Activated naive CD8-positive, alpha-beta T cell treated with anti-CD3 and anti-CD28 coated beads for 36 hours (primary cell): Measurements from ENCODE around the gene LHX8. TPM values are rescaled to one million over a fixed set of nuclear protein-coding genes. Genes with fewer than 3 reads are reported as not detected.

Experiments
- DNase-seq: peaks from one replicate; pipeline ENCODE4 v3.0.0; 2021
- H3K27ac Mint-ChIP-seq: one replicate; pipeline ENCODE4 v1.8.0; 2022; ENCODE audit warnings: mild to moderate bottlenecking, moderate library complexity, mixed read lengths
- H3K27me3 Mint-ChIP-seq: one replicate; pipeline ENCODE4 v1.8.0; 2022; ENCODE audit warnings: mild to moderate bottlenecking, mixed read lengths
- H3K36me3 Mint-ChIP-seq: one replicate; pipeline ENCODE4 v1.8.0; 2021; ENCODE audit warnings: mild to moderate bottlenecking, mixed read lengths
- H3K4me1 Mint-ChIP-seq: one replicate; pipeline ENCODE4 v1.8.0; 2021; ENCODE audit warnings: mixed read lengths
- H3K4me3 Mint-ChIP-seq: one replicate; pipeline ENCODE4 v1.8.0; 2022; ENCODE audit warnings: mild to moderate bottlenecking, moderate library complexity, mixed read lengths
- H3K9me3 Mint-ChIP-seq: one replicate; pipeline ENCODE4 v1.8.0; 2022; ENCODE audit warnings: mixed read lengths
- total RNA-seq, 2 experiments: library from RNA; stranded (reverse); gene quantifications; one replicate each; pipeline ENCODE4 v1.2.3, GENCODE V29; 2021

Gene LHX8
- total RNA-seq, 2 experiments from 2014 or later, result not detected

DNA sequence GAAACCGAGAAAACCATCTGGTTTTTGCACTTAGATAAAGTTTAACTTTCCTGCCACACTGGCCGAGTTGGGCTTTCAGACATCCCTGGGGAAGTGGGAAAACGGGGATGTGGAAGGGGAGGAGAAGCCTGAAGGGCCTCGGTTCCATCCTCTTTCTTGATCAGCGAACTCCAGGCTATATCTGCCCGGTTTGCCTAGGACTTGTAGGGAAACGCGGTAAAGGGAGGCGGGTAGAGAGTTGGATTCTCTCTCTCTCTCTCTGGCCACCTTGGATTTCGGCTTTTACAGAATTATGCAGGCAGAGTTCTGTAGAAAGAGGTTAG, 4.6 kb upstream of the LHX8 start:
- H3K4me1 Mint-ChIP-seq, result peaks cover 4% of the 10 kb centered on the region
- H3K4me3 Mint-ChIP-seq, result no peak overlapping the region
- H3K27me3 Mint-ChIP-seq, result peaks cover 93% of the 10 kb centered on the region
- no peak overlapping the region for H3K27ac Mint-ChIP-seq
- peaks cover 16% of the 10 kb centered on the region for H3K9me3 Mint-ChIP-seq
- DNase-seq, result no peak
- H3K36me3 Mint-ChIP-seq, result peaks cover 7% of the 10 kb centered on the region

DNA sequence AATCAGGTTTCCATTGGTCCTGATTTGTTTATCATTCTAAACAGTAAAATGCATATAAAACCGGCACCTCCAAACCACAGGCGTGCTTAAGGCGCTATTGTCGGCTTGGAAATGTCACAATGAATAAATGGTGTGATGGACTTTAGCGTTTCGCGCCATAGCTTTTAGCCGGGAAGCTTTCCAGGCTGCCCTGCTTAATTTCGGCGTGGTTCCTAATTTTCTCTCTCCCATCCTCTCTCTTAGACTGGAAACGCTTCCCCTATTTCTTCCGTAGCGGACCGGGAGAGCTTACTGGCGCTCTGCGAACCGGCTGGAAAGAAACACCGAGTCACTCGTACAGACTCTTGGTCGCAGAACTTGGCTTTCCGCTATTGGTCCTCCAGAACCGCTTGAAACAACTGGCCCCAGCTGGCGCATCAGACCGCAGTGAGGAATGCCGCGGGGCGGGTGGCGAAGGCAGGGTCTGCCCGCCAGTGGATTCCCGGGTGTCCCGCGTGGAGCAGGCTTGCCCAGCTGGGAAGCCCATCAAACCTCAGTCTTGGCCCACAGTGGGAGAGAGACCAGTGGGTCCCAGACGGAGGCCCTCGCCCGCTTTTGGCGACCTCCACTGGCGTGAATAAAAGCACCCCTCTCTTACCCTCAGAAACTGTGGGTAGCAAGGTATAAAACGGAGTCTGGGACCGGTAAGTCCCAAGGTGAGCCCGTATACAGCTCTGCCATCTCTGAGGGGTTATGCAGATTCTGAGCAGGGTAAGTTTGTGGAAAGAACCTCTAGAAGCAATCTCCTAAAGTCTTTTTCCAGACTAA, 4.0 kb upstream of the LHX8 start:
- Mint-ChIP-seq H3K4me3 (no peak overlapping the region), H3K27ac (no peak overlapping the region), H3K27me3 (peaks cover 94% of the 10 kb centered on the region), H3K9me3 (peaks cover 14% of the 10 kb centered on the region), H3K36me3 (peaks cover 7% of the 10 kb centered on the region), H3K4me1 (peaks cover 10% of the 10 kb centered on the region)
- DNase-seq, result no peak

DNA sequence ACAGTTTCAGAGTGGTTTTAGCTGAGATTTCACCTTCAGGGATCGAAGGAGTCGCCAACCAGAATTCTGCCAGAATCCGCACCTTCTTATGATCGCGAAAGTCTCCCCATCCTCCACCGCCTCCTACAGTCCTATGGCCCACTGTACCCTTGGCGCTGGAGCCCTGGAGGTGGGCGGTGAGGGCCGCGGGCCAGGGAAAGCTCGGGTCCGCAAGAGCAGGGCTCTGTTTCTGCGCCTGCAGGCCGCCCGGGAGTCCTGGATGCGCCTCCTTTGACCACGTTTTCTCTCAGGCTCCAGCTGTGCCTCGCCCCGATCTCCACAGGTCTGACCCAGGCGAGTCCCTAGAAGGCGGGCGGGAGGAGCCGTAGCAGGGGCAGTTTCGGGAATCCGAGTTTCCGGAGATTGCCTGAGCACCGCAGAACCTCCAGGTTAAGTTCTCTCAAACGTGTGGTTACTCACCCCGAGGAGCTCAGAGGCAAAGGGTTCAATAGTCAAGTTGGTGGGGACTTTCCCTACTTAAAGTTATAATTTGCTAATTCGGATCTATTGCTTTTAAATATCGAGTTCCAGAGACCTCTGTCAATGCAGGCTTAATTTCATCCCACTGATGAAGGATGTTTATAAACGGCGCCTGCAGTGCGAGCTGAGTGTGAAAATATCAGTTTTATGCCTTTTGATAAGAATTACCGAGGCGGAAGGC, 3.2 kb upstream of the LHX8 start:
- Mint-ChIP-seq H3K27me3 (peaks cover 96% of the 10 kb centered on the region), H3K9me3 (peaks cover 12% of the 10 kb centered on the region), H3K27ac (no peak overlapping the region), H3K4me3 (no peak overlapping the region), H3K4me1 (peaks cover 13% of the 10 kb centered on the region), H3K36me3 (peaks cover 3% of the 10 kb centered on the region)
- DNase-seq, result no peak

DNA sequence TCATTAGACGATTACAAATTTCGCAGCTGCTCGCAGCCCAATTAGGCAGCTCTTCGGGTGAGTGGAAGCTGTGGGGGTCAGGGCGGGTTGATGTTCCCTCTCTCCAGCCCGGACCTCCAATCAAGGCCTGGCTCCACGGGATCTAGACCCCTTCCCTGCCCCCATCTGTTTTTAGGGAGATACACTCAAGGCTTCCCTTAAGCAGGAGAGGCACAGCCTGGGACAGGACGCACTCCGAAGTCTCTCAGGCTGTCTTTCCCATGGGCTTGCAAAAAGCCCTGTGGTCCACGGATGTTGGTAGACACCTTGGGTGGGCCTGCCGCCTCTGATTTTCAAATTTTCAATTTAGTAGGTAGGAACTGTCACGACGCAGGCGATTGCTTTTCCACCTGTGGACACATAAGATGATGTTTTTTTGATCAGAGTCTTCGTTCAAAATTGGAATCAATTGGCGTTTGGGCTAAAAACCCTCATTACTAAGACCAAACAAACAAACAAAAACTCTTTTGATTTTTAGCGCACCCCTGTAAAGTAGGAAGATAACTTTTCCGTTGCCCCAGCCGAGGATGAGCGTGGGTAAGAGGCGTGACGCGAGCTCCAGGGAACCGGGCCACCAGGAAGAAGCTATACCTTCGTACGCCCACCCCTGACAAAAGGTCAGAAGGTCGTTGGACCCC, 2.5 kb upstream of the LHX8 start:
- Mint-ChIP-seq H3K4me1 (peaks cover 13% of the 10 kb centered on the region), H3K27ac (no peak overlapping the region), H3K27me3 (peaks cover 100% of the 10 kb centered on the region), H3K9me3 (peaks cover 12% of the 10 kb centered on the region), H3K36me3 (peaks cover 3% of the 10 kb centered on the region), H3K4me3 (no peak overlapping the region)
- DNase-seq, result no peak

DNA sequence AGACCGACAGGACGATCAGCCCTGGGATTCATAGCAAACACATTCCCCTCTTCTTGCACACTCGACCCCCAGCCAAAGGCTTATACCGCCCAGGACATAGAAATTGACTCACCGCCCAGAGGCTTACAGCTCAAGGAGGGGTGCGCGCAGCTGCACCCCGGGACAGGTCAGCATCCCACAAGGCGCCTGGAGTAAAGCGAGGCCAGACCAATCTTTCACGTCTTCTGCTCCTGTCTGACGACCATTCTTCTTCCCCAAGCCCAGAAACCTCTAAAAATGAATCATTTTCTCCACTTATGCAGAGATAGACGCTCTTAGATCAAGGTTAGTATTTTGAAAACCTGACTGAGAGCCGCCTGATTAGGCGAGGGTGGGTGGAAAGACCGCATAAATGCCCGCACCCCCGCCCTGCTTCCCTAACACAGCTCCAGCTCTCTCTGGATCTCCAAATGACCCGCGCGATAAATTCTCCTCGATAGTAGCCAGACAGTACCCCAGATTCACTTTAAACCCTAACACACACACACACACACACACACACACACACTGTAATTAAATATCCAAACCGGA, 1.9 kb upstream of the LHX8 start:
- peaks cover 3% of the 10 kb centered on the region for H3K36me3 Mint-ChIP-seq
- H3K27ac Mint-ChIP-seq, result no peak overlapping the region
- H3K9me3 Mint-ChIP-seq, result peaks cover 12% of the 10 kb centered on the region
- DNase-seq, result no peak
- peaks cover 13% of the 10 kb centered on the region for H3K4me1 Mint-ChIP-seq
- H3K27me3 Mint-ChIP-seq, result peaks cover 99% of the 10 kb centered on the region
- H3K4me3 Mint-ChIP-seq, result no peak overlapping the region

DNA sequence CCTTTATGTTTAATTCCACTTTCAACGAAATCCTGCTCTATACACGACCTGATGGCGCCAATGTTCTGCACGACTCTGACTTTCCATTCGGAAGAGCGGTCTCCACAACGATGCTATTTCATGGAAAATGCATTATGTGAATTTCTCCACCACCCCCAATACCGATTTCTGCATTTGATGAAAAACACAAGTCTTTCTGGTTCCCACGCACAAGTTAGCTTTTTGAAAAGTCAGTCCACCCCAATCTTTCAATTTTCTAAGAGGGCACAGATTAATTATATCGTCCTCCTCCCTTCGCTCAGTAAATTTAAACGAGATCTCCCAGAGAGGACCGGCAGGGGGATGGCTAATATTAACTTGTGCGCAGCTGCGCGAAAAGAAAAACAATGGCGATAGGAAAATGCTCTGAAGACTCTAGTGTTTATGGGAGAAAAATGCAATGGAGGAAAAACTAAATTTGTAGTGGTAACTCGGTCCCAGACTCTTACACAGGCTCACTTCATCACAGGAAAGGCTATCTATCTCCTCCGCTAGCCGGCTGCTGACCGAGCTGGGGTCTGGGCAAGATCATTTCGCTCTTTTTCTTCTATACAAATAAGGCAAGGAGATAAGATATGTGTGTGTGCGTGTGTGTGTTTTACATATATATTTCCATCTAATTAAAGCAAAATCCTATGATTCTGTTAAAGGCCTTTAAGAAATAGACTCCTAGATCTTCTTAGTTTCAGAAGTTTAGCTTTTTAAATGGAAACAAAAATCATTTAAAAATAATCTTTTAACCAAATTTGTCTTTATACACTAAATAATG, 1.2 kb upstream of the LHX8 start:
- peaks cover 3% of the 10 kb centered on the region for H3K36me3 Mint-ChIP-seq
- no peak overlapping the region for H3K4me3 Mint-ChIP-seq
- H3K4me1 Mint-ChIP-seq, result peaks cover 13% of the 10 kb centered on the region
- H3K27ac Mint-ChIP-seq, result no peak overlapping the region
- no peak for DNase-seq
- H3K27me3 Mint-ChIP-seq, result peaks cover 99% of the 10 kb centered on the region
- H3K9me3 Mint-ChIP-seq, result peaks cover 12% of the 10 kb centered on the region

DNA sequence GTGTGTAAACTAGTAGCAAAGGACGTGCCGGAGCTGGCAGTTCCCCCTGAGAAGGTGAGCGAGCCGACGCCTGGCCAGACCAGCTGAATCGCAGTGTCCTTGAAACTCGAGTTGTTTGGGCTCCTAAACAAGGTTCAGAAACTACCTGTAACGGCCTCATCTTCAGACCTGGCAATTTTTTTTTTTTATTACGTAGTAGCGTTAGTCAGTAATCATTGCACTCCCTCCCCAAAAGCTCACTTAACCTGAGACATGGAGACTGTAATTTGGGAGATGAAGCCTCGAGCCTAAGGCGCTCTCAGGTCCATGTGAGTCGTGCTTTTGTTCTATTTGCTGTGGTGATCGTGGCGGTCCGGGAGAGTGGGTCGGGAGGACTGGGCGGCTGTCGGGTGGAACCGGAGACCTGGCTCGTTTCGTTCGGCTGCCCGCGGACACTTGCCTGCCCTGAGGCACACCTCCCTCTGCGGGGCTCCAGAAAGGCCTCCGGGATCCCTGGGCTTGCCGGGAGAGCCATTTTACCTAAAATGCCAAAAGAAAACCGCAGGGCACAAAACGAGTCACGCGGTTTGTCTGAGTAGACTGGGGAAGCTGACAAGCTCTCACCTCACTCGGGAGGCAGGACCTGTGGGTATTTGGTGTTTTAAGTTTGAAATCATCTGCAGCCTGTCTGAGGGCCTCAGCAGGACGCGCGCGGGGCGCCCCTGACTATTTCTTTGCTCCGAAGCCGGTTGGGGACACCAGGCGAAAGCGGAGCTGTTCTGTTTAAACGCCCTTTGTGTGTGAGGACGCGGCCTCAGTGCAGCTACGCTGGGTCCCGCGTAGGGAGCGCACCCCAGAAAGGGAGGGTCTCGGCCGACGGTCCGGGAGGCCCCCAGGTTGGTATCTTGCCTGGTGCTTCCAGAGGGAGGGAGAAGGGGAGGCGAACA, 722 bp downstream of the LHX8 start:
- peaks cover 12% of the 10 kb centered on the region for H3K4me1 Mint-ChIP-seq
- H3K4me3 Mint-ChIP-seq, result peak overlapping the region; percentile 80
- no peak for DNase-seq
- peak overlapping the region; percentile 66 for H3K27ac Mint-ChIP-seq
- H3K36me3 Mint-ChIP-seq, result peaks cover 3% of the 10 kb centered on the region
- peaks cover 9% of the 10 kb centered on the region for H3K9me3 Mint-ChIP-seq
- H3K27me3 Mint-ChIP-seq, result peaks cover 94% of the 10 kb centered on the region

DNA sequence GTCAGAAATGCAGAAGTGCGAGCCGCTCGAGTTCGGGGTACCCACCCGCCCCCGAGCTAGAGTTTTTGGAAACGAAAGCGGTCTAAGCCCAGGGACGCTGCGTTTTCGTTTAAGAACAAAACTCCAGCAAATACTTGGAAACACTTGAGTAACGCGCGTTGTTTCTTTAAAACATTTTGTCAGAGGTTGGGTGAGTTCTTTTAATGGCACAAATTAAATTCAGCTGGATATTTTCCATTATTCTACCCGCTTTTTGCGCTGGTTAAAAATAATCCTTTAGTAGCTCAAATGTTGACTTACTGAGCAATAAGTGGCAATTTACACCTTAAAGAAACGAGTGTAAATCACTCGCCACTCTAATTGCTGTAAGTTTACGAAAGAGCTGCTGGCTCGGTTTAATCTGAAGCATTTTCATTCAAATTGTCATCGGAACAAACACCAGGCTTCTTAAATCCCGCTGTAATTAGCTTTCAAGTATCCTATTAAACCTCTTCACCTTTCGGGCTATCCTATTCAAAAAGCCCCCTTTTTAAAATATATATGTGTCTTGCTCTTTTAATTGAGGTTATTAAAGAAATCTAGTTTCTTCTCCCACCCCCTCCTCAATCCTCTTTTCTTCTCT, 1.5 kb downstream of the LHX8 start:
- Mint-ChIP-seq H3K27me3 (peaks cover 91% of the 10 kb centered on the region), H3K27ac (peak overlapping the region; percentile 66)
- no peak for DNase-seq

DNA sequence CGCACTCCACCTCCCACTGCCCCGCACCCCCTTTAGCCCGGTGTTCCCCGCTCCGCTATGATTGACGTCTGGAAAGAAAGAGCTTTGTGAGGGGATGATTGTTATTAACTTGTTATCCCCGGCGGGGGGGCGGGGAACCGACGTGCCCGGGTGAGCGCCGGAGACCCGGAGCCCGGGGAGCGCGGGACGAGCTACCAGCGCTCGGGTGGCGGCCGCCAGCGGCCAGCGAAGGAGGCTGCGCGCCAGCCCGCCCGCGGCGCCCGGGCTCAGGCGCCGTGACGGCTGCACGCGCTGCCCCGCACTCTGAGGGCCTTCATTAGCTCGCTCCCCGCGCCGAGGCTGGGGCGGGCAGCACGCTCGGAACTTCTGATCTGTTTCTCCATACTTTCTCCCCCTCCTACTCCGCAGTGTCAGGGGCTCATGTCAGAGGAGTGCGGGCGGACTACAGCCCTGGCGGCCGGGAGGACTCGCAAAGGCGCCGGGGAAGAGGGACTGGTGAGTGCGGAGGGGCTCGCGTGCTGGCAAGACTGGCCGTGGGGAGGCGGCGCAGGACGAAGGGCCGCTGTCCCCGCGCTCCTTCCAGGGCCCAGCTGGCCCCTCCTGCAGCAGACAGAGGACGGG, 2.1 kb downstream of the LHX8 start:
- no peak overlapping the region for H3K27ac Mint-ChIP-seq
- H3K4me3 Mint-ChIP-seq, result no peak overlapping the region
- peaks cover 90% of the 10 kb centered on the region for H3K27me3 Mint-ChIP-seq
- DNase-seq, result no peak
- peaks cover 3% of the 10 kb centered on the region for H3K36me3 Mint-ChIP-seq
- H3K4me1 Mint-ChIP-seq, result peaks cover 11% of the 10 kb centered on the region
- H3K9me3 Mint-ChIP-seq, result peaks cover 9% of the 10 kb centered on the region

More for the DNA sequence above, 1.5 kb downstream of the LHX8 start:
- Mint-ChIP-seq H3K36me3 (peaks cover 3% of the 10 kb centered on the region), H3K4me3 (peak overlapping the region; percentile 80), H3K9me3 (peaks cover 9% of the 10 kb centered on the region), H3K4me1 (peaks cover 12% of the 10 kb centered on the region)

DNA sequence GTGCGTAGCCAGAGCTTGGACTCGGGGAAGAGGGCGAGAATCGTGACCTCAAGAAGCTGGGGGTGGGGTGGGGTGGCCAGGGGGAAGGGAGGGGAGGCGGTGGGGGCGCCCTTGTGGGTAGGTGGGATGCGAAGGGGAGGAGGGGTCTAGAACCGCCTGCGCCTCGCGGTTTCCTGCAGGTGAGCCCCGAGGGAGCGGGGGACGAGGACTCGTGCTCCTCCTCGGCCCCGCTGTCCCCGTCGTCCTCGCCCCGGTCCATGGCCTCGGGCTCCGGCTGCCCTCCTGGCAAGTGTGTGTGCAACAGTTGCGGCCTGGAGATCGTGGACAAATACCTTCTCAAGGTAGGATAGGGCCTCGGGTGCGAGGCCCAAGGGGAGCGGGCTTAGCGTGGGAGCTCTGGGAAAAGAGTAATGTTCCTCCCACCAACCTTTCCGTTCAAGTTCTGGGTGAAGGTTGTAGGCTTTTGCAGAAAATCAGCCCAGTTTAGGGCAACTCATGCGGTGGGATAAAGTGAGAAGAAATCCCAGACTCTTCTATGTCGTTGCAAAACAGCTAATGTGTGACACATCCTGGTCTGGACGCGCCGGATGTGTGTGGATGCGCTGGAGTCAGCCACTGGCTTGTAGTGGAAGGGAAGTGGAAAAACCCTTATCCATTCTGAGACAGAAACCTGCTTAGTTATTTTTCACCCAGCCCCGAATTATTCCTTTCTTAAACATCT, 2.9 kb downstream of the LHX8 start:
- DNase-seq, result no peak
- peaks cover 11% of the 10 kb centered on the region for H3K4me1 Mint-ChIP-seq
- H3K27me3 Mint-ChIP-seq, result peaks cover 83% of the 10 kb centered on the region
- H3K4me3 Mint-ChIP-seq, result no peak overlapping the region
- no peak overlapping the region for H3K27ac Mint-ChIP-seq
- peaks cover 3% of the 10 kb centered on the region for H3K36me3 Mint-ChIP-seq
- peaks cover 9% of the 10 kb centered on the region for H3K9me3 Mint-ChIP-seq

DNA sequence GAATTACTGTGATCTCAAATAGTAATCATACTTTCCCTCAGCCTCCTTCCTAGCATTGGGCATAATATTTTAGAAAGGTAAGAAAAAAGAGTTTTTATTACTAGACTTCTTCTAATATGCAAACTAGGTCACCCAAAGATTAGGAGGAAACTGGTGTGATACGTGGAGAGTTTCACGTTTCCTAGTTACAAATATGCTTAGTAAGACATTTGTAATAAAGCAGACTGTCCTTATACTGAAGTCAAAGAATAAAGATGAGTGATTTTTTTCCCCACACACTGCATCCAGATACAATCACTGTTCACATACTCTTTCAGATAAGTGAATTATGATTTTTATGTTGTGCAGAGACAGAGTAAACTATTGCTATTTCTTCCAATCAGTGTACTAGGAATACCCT, 17.9 kb downstream of the LHX8 start:
- H3K36me3 Mint-ChIP-seq, result no peaks in the 10 kb centered on the region
- H3K9me3 Mint-ChIP-seq, result peaks cover 4% of the 10 kb centered on the region
- no peak for DNase-seq
- no peaks in the 10 kb centered on the region for H3K27me3 Mint-ChIP-seq
- no peaks in the 10 kb centered on the region for H3K4me1 Mint-ChIP-seq
- no peak overlapping the region for H3K4me3 Mint-ChIP-seq
- no peak overlapping the region for H3K27ac Mint-ChIP-seq

DNA sequence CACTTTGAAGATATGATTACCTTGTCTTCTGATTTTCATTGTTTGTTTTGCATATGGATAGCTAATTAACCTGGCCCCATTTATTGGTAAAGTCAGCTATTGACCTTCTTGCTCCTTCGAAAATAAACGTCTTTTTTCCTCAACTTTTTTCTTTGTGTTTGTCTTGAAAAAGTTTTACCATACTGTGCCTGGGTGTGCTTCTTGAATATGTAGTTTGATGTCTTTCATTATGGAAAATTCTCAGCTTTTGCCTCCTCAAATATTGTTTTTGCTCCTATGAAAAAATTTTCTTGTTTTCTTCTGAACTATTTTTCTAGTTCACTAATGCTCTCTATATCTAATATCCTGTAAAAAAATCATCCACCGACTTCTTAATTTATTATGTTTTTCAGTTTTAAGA, 25.0 kb downstream of the LHX8 start:
- H3K9me3 Mint-ChIP-seq, result peaks cover 1% of the 10 kb centered on the region
- H3K4me1 Mint-ChIP-seq, result no peaks in the 10 kb centered on the region
- no peak overlapping the region for H3K4me3 Mint-ChIP-seq
- peaks cover 6% of the 10 kb centered on the region for H3K27me3 Mint-ChIP-seq
- no peak for DNase-seq
- no peaks in the 10 kb centered on the region for H3K36me3 Mint-ChIP-seq
- no peak overlapping the region for H3K27ac Mint-ChIP-seq
